Measurements from ENCODE around the gene KLHL10.
"Not testable (repeated sequence)": the region's sequence is repeated elsewhere in the genome, so short reads cannot be mapped to it uniquely, and the experiment has no call there.

The KLHL10 gene

GRCh38 chr17:41813699-41814124 is 23.9 kb upstream of the KLHL10 start:
- DNase-seq = no peak

DNA sequence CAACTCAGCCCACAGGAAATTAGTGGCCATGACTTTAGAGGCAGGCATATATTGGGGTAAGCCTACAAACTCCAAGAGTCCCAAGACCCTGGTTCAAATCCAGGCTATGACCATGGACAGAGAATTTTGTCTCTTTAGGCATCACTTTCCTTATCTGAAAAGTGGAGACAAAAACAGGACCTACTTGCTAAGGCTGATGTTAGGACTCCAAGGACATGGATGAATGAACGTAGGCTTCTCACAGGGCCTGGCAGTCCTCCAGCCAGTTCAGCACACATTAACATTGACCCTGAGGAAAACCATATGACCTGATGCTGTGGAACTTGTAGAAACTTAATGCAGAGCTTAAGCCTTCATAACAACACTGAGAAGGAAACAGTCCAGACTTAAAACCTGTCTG is 23.4 kb upstream of the KLHL10 start:
- DNase-seq = no peak

GRCh38 chr17:41816637-41817320 is 20.8 kb upstream of the KLHL10 start:
- no peak for DNase-seq

GRCh38 chr17:41818024-41818423 is 19.6 kb upstream of the KLHL10 start:
- no peak for DNase-seq

GRCh38 chr17:41821776-41822175 is 15.8 kb upstream of the KLHL10 start:
- no peak for DNase-seq

GRCh38 chr17:41822216-41823140 is 15.1 kb upstream of the KLHL10 start:
- DNase-seq = no peak

- no peak for DNase-seq
Measured at GRCh38 chr17:41823141-41823524, 14.5 kb upstream of the KLHL10 start.

GRCh38 chr17:41823580-41823979 is 14.0 kb upstream of the KLHL10 start:
- no peak for DNase-seq

DNA sequence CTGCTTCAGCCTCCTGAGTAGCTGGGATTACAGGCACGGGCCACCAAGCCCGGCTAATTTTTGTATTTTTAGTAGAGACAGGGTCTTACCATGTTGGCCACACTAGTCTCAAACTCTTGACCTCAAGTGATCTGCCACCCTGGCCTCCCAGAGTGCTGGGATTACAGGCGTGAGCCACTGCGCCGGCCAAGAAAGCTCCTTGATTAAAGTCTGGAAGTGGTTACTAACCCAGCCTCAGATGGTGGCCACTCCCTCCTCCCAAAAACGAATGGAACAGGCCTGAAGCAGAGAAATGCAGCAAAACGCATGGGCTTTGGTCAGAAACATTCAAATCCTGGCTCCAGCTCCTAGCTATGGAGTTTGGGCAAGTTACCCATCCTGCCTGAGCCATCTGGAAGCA is 13.5 kb upstream of the KLHL10 start:
- DNase-seq = no peak

DNA sequence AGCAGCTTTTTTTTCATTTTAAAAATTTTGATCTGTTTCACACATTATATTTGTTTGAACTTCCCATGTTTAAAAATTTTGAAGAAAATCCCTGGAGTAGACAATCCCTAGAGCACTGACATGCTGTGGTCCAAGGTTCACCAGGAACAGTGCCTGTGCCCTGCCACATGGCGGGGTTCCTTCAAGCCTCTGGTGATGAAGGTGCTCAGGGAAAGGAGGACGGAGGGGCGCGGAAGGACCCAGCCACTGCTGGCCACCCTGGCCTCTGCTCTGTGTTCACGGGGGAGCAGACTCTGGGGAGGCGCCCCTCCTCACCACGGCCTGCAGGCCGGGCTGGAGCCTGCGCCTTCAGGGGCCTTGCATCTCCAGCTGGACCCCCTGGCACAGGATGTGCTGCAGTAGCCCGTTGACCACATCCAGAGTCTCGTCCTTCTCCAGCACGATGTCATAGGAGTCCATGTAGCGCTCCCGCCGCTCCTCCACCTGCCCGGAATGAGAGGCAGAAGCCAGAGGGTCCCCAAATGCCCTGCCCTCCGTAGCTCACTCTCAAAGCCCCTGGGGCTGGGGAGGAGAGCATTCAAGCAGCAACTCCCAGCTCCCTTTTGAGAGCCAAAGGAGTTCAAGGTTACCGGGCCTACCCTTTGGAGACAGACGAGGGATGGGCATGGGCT is 12.3 kb upstream of the KLHL10 start:
- DNase-seq = no peak

- not testable (repeated sequence) for DNase-seq
Measured at GRCh38 chr17:41829961-41830360, 7.7 kb upstream of the KLHL10 start.

GRCh38 chr17:41835214-41835799 is 2.3 kb upstream of the KLHL10 start:
- DNase-seq = peak; percentile 29 to 47

- peak; percentile 44 to 64 for DNase-seq
Measured at GRCh38 chr17:41835800-41836549, 1.6 kb upstream of the KLHL10 start, which contains the start of gene NT5C3B. Gene NT5C3B (minus strand): TSS chr17:41836232. CDS start chr17:41836193, 39 bp downstream.

- no peak for DNase-seq
Measured at GRCh38 chr17:41836550-41837196, 952 bp upstream of the KLHL10 start.

DNA sequence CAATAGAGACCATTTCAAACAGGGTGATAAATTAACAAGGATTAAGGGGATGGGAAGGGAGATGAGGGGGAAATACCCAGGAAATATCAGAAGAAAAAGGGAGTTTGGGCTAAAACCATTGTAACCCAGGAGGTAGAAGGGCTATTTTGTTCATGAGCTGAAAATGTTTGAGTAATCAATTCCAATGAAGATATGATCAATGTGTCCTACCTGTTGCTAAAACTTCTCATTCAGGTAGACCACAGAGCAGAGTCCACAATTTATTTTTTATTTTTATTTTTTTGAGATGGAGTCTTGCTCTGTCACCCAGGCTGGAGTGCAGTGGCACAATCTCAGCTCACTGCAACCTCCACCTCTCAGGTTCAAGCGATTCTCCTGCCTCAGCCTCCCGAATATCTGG is 1.8 kb downstream of the KLHL10 start:
- DNase-seq = not testable (repeated sequence)

DNA sequence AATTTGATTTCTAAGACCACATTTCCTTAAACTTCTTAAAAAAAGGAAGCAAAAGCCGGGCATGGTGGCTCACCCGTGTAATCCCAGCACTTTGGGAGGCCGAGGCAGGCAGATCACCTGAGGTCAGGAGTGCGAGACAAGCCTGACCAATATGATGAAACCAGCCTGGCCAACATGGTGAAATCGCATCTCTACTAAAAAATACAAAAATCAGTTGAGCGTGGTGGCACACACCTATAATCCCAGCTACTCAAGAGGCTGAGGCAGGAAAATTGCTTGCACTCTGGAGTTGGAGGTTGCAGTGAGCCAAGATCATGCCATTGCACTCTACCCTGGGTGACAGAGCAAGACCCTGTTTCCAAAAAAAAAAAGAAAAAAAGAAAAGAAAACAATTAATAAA is 3.2 kb downstream of the KLHL10 start:
- not testable (repeated sequence) for DNase-seq

DNA sequence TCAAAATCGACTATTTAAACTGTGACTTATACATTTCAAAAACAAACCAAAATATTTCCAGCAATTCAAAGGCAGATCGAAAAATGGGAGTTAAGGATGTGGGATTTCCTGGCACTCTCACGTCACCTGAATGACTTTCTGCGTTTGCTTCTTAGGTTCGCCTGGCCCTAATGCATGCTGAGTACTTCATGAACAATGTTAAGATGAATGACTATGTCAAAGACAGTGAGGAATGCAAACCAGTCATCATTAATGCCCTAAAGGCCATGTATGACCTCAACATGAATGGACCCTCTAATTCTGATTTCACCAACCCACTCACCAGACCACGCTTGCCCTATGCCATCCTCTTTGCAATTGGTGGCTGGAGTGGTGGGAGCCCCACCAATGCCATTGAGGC is 7.3 kb downstream of the KLHL10 start:
- no peak for DNase-seq

- DNase-seq = no peak
Measured at GRCh38 chr17:41848788-41849187, 11.2 kb downstream of the KLHL10 start.

DNA sequence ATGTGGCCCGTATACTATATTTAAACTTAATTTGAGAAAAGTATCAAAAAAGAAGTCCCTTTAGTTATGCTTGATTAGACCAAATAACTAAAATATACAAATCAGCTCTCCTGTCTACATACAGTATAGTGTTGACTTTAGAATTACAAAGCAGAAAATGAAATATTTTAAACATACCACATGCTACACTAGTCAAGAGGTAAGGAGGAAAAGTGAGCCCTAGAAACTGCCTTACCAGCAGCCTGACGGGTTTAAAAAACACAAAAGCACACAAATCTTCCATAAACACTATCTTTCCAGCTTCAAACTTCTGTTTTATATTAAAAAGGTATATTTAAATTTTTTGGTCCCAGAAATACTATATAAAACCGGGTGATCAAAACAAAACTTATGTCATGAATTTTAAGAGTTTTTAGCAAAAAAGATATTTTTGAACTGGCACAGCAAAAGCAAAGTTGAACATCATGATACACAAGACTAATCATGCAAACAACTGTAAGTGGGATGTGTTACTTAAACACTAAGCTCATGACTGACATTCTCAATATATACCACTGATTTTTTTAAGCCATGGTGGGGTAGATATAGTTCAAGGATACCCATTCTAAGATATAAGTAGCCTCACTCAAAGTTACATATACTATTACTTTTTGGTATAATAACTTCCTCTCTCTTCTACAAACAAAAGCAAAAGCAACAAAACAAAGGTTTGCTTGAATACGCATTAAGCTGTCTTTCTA is 11.8 kb downstream of the KLHL10 start:
- DNase-seq = no peak

- not testable (repeated sequence) for DNase-seq
Measured at GRCh38 chr17:41851382-41851781, 13.8 kb downstream of the KLHL10 start.
